Thyroid gland (tissue), 4 donors: ENCODE data around the gene LSM14A.

Experiments
- CTCF ChIP-seq, 6 experiments: fragments of 200-600 bp in 3 of 6; fragments of 450-650 bp in 3 of 6; sonication (generic) in 3 of 6; IDR thresholded peaks; one replicate each; pipeline ENCODE4 v1.5.1; 2016 to 2019; ENCODE audit warnings: antibody characterized with exemption in 6 of 6, mild to moderate bottlenecking in 2 of 6, inconsistent platforms in 1 of 6, moderate library complexity in 1 of 6
- POLR2A ChIP-seq, 2 donors: fragments of 450-650 bp; IDR thresholded peaks; one replicate each; pipeline ENCODE4 v1.6.1; 2017; ENCODE audit warnings: antibody characterized with exemption in 2 of 2, mild to moderate bottlenecking in 2 of 2, moderate library complexity in 1 of 2

GRCh38 chr19:34248941-34249340 is 76.6 kb downstream of the LSM14A start:
- TF ChIP-seq CTCF (IDR thresholded peaks at IDR 0.05) (no peak), POLR2A (IDR thresholded peaks at IDR 0.05) (no peak)
